NCI-H2227 (cell line): ENCODE measurements around the gene SLC35B2.
A peak's percentile ranks its signal among the peaks of the same experiment; 100 is the strongest.

Experiments used
- DNase-seq: peaks from one replicate; lab custom pipeline; 2025; ENCODE audit not compliant: unreplicated experiment; lab: John Stamatoyannopoulos, UW

The SLC35B2 gene

DNA sequence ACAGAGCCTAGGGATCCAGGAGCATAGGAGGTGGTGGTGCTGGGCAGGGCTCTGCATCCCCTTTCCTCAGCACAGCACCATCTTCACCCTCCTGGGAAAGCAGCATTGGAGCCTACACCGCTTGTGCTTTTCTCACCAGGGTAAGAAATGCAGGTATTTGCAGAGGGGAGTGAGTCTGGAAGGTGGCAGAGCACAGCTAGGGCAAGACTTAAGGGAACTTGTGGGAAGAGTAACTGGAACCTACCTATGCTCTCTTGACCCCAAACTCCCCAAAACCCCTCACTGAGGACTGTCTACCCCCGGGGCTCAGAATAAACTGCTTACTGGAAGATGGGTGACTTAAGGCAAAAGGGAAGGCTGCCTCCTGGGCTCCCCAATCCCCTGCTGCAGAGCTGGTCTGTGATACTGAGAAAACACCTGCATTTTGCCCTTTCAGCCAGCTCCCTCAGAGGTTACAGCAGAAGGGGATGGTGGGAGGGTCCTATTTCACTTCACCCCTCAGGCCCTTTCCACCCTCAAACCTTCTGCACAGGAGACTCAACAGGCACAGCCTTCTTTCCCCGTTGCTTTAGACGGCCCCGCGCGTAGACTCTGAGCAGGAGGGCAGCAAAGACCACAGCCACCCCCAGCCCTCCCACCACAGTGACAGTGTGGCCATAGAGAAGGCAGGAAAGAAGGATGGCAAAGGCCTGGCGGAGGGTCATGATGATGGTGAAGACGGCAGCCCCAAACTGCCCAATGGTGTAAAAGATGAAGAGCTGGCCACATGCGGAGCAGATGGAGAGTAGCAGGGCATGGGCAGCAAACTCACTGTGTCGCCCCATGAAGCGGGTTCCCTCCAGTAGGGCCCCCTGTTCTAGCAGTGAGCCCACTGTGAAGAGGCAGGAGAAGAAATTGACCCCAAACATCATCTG, 2.9 kb downstream of the SLC35B2 start:
- no peak for DNase-seq

DNA sequence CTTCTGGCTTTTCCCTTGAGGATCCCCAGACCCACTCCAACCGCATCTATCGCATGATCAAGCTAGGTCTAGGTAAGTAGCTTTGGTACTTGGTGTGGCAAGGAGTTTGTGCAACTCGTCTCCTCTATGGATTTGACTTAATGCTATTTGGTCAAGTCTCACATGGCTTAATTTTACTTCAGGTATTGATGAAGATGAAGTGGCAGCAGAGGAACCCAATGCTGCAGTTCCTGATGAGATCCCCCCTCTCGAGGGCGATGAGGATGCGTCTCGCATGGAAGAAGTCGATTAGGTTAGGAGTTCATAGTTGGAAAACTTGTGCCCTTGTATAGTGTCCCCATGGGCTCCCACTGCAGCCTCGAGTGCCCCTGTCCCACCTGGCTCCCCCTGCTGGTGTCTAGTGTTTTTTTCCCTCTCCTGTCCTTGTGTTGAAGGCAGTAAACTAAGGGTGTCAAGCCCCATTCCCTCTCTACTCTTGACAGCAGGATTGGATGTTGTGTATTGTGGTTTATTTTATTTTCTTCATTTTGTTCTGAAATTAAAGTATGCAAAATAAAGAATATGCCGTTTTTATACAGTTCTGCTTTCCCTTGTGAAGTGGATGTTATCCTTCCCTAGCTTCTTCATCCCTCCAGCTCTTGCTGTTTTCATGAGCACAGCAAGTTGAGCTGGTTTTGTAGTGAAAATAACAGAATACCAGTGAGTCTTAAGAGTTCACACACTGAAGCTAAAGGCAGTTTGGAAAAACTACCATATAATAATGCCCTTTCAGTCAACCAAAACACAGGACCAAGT, 3.8 kb downstream of the SLC35B2 start:
- DNase-seq, result peak; percentile 30

DNA sequence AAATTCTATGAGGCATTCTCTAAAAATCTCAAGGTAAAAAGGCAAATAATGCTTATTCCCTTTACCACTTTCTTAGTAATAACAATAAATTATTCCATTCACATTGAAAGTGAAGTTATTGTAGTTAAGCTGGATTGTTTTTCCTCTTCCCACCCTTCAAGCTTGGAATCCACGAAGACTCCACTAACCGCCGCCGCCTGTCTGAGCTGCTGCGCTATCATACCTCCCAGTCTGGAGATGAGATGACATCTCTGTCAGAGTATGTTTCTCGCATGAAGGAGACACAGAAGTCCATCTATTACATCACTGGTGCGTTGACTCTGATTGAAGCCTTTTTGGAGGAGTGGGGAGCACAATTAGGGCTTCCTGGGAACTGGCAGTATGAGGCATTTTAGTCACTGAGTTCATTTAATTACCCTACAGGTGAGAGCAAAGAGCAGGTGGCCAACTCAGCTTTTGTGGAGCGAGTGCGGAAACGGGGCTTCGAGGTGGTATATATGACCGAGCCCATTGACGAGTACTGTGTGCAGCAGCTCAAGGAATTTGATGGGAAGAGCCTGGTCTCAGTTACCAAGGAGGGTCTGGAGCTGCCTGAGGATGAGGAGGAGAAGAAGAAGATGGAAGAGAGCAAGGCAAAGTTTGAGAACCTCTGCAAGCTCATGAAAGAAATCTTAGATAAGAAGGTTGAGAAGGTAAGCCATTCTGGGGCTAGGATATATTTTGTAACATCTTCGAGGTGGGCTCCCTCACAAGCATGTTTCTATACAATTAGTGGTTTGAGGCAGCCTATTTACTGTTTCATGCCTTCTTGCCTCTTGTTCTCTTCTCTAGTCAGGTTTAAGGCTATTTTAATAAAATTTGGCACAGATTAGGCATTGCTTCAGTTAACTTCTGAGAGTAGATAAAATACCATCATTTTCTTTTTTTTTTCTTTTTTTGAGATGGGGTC, 5.5 kb downstream of the SLC35B2 start:
- DNase-seq, result no peak

DNA sequence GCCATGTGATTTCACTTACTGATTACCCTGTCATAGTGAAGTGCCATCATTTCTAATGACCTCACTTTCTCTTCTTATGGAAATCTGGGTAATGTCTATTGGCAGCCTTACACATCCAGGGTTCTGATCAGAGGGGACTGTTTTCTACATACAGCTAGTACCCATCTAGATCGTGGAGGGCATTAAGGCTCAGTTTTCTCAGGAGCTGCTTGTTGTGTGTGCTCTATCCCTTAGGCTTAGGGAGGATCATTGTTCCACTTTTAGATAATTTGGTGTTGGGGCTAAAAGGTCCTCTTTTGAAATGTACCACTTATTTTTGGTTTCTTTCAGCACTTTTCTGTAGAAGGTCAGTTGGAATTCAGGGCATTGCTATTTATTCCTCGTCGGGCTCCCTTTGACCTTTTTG, 6.6 kb downstream of the SLC35B2 start:
- no peak for DNase-seq

DNA sequence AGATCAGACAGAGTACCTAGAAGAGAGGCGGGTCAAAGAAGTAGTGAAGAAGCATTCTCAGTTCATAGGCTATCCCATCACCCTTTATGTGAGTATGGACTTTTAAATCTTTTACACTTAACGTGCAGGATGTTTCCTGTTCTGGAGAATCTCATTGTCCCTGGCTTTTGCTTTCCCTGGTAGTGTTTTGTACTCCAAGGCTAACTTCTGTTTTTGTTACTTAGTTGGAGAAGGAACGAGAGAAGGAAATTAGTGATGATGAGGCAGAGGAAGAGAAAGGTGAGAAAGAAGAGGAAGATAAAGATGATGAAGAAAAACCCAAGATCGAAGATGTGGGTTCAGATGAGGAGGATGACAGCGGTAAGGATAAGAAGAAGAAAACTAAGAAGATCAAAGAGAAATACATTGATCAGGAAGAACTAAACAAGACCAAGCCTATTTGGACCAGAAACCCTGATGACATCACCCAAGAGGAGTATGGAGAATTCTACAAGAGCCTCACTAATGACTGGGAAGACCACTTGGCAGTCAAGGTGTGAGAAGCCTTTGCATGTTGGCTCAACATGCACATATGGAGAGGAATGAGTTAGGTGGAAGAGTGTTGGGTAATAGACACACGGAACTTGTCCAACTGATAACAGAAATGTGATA, 7.1 kb downstream of the SLC35B2 start:
- DNase-seq, result no peak

DNA sequence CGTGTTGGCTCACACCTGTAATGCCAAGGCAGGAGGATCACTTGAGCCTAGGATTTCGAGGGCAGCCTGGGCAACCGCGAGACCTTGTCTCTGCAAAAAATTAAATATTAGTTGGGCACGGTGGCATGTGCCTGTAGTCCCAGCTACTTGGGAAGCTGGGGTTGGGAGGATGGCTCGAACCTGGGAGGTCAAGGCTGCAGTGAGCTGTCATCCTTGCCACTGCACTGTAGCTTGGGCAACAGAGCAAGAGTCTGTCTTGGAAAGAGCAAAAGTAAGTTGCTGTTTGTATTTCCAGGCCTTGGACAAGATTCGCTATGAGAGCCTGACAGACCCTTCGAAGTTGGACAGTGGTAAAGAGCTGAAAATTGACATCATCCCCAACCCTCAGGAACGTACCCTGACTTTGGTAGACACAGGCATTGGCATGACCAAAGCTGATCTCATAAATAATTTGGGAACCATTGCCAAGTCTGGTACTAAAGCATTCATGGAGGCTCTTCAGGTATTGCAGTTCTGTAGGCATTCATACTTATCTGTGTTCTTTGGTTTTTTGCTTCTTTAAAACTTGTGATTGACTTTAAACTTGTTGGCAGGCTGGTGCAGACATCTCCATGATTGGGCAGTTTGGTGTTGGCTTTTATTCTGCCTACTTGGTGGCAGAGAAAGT, 8.1 kb downstream of the SLC35B2 start:
- DNase-seq, result no peak

DNA sequence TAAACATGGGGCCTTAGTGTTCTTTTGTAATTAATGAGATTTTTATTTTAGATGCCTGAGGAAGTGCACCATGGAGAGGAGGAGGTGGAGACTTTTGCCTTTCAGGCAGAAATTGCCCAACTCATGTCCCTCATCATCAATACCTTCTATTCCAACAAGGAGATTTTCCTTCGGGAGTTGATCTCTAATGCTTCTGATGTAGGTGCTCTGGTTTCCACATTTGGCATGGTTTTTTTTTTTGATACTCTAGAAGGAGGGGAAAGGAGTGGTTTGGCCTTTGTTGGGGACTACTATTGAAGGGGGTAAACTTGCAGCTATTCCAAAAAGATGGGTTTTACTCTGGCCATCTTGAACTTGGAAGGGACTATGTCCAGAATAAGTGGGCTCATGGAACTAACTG, 8.7 kb downstream of the SLC35B2 start:
- DNase-seq, result no peak

DNA sequence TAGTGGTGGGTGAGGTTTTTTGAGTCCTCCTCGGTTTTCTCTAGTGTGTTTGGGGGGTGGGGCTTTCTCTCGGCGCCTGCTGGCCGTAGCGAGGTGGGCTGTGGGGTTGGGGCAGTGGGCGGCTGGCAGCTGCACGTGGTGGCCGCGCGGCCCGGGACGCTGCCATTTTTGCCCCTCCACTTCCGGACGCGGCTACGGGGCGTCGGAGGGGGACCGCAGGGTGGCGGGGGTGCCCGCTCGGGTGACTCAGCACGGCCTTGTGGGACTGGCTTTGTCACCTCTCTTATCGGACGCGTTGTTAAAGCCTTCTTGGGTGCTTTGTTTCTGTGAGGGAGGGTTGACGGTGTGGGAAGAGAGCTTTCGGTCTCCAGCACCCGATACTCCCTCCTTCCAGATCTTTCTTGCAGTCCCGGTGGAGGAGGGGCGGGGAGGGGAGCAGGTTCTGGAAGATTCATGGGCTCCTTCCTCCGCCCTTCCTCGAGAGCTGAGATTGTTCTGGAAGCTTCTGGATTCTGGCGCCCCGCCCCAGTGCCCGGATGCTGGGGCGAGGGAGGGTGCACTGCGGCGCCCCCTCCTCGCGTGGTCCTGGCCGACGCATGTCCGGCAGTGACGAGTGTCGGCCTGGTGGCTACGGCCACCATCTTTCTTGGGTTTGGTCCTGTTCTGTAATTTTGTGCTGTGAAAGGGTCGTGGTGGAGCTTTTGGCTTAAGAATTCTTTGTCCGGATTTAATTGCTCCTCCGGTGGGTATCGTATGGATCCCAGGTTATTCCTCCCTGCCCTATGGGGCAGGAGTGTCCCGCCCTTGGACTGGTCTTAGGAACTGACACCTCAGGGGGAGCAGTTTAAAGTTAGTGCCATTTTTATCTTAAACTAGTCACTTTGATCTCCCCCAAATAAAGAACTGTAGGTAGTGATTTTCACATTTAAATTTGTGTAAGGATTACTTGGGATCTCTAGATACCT, 9.7 kb downstream of the SLC35B2 start:
- DNase-seq, result peak; percentile 66

DNA sequence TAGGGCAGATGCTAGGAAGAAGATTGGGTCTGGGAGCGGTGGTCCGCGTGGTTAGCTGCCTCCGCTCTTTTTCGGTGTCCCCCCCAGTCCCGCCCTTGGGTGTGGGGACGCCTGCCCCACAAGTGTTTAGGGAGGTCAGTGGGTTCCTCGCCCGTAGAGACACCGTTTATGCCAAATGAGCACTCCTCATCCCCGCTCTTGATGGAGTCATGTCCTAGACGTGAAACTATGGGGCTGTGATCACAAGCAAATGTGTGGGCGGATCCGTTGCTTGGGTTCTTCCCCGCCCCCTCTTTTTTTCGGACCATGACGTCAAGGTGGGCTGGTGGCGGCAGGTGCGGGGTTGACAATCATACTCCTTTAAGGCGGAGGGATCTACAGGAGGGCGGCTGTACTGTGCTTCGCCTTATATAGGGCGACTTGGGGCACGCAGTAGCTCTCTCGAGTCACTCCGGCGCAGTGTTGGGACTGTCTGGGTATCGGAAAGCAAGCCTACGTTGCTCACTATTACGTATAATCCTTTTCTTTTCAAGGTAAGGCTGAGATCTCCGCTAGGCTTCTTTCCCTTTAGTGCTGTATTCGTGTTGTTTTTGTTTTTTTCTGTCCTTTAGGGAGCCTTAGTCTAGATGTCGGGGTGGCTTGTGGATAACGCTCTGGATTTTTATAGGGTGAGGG, 10.5 kb downstream of the SLC35B2 start, which contains the start of gene HSP90AB1:
TSS of gene HSP90AB1 (plus strand) at position 439 of the 675 bp plus-strand sequence. CDS start 1,529 bp downstream, outside the sequence.
- DNase-seq, result peak; percentile 95

DNA sequence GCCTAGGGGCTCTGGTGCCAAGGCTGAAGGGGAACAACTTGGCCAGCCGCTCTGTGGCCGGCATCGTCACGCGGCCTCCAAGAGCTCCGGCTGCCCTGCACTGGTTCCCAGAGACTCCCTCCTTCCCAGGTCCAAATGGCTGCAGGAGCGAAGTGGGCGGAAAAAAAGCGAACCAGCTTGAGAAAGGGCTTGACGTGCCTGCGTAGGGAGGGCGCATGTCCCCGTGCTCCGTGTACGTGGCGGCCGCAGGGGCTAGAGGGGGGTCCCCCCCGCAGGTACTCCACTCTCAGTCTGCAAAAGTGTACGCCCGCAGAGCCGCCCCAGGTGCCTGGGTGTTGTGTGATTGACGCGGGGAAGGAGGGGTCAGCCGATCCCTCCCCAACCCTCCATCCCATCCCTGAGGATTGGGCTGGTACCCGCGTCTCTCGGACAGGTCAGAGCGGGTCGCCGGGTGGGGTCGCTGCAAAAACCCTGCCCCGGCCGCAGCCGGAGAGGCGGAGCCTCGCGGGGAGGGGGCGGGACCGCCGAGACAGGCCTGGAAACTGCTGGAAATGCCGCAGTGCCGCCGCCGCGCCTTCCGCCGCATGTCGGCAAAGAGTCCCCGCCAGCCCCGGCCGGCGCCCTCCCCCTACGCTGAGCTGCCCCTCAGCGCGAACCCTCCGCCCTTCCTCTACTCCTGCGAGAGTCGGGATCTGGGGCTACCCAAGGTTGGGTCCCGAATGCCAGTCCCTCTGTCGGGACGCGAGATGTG, 11.2 kb downstream of the SLC35B2 start:
- DNase-seq, result peak; percentile 86

DNA sequence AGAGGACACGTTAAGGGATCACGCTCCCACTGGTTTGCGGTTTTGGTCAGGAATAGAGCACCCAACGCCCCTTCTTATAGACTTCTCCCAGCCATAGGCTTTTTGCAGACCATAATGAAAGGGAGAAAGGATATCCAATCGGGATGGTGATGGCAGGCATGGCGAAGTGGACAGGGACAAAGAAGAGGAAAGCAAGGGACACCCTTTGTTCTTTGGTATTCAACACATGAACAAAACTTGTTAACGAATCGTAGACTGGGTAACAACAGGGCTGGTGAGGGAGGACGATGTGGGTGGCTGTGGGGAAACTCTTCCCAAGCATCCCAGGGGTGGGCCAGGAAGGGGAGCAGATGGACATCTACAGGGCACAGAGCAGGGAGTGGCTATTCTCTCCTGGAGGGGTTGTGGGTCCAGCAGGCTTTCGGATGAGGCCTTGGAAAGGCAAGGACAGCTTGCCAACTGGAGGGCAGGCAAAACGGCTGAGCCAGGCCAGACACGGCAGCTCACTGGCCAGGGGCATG, 11.9 kb downstream of the SLC35B2 start:
- DNase-seq, result no peak

DNA sequence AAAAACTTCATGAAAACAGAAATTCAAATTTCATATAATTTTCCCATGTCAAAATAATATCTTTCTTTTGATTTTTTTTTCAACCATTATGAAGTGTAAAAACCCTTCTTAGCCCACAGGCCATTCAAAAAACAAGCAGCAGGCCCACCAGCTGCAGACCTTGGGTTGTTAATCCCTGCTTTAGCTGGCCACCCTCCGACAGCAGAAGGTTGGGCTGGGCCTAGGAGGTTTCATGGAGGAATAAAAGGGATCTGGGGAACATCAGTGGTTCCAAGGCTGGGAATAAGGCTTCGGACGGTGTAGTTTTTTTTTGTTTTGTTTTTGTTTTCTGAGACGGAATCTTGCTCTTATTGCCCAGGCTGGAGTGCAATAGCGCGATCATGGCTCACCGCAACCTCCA, 14.0 kb downstream of the SLC35B2 start:
- DNase-seq, result no peak

DNA sequence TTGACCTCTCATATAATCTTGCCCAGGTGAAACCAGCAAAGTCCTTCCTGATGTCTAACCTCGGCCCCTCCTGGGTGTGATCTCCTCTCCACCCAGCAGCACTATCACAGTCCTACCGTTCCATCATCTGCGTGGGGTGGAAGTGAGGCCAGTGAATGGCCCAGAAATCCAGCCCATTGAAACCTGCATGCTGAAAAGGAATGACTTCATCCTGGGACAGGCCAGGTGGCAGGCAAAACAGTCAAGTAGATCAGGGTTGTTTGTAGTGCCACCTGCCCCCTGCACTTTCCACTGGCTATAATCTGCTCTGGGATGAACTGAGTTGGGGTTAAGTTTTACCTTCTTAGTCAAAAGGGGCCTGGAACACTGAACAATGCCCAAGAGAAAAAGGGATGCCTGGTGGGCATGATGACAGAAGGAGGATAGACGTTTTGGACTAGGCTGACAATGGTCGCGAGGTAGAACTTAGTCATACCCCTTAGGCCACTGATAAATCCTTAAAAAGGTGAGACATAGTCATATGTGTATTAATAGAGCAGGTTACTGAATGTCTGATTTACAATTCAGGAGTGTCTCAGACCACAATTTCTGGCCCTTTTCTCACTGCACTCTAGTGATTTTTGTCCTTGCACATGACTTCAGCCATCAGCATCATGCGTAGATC, 18.5 kb downstream of the SLC35B2 start:
- no peak for DNase-seq

DNA sequence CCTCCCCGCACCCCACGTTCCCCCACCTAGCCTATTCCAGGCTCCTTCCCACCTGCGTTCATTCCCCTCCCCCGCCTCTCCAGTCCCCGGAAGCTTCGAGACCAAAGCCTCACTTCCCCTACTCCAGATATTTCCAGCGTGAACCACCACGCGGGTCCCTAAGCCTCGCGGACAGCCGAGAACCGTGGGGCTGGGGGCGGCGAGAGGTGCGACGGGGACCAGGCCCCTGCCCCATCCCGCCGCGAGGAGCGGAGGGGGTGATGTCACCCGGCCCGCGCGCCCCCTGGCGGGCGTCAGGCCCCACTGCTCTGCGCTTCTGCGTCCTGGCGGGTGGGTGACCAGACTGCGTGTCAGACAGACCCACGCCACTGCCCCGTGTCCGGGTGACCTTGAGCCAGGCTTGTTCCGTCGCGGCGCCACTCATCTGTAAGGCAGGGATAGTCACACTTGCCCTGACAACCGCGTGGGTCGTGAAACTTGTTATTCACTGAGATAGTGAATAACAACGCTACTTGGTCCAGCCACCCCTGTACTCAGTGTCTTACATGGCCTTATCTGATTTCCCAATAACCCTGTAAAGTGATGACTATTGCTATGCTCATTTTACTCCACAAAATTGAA, 19.4 kb downstream of the SLC35B2 start:
- DNase-seq, result peak; percentile 82

DNA sequence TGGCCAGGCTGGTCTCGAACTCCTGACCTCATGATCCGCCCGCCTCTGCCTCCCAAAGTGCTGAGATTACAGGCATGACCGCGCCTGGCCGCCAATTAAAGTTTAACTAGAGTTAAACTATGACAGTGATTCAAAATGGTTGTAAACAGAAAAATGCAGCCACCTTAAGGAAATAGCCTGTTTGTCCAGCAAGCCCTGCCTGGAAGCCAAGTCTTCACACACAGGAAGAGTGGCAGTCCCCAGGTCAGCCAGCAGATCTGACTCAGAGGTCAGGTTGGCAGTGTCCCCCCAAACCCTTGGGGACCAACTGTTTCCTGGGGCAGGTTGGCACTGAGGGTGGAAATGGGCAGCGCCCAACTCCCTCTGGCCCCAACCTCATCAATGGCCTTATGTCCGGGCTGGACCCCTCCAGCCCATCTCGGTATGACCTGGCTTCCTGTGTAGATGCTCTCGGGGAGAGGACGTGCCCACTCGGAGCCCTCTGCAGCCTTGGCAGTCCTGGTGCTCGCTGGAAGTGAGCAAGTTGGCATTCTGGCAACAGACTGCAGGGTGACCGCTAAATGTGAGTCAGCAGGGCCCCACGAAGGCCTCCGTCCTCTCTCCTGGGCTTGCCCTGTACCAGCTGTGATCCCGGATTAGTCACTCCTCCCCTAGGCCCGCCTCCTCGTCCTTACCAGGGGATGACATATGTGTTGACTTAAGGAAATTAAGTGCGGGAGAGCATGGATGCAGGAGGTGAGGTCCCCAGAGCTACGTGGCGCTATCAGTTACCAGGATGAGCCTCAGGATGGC, 20.1 kb downstream of the SLC35B2 start:
- DNase-seq, result peak; percentile 72
